Activated gamma-delta T cell treated with Interleukin-2 at 50 U/mL for 16 hours (primary cell): ENCODE measurements around the gene PHLDA1.
A peak's percentile ranks its signal among the peaks of the same experiment; 100 is the strongest.

ENCODE experiments used
- DNase-seq: peaks from one replicate; pipeline ENCODE4 v3.0.0-alpha.2; 2020

Gene PHLDA1

DNA sequence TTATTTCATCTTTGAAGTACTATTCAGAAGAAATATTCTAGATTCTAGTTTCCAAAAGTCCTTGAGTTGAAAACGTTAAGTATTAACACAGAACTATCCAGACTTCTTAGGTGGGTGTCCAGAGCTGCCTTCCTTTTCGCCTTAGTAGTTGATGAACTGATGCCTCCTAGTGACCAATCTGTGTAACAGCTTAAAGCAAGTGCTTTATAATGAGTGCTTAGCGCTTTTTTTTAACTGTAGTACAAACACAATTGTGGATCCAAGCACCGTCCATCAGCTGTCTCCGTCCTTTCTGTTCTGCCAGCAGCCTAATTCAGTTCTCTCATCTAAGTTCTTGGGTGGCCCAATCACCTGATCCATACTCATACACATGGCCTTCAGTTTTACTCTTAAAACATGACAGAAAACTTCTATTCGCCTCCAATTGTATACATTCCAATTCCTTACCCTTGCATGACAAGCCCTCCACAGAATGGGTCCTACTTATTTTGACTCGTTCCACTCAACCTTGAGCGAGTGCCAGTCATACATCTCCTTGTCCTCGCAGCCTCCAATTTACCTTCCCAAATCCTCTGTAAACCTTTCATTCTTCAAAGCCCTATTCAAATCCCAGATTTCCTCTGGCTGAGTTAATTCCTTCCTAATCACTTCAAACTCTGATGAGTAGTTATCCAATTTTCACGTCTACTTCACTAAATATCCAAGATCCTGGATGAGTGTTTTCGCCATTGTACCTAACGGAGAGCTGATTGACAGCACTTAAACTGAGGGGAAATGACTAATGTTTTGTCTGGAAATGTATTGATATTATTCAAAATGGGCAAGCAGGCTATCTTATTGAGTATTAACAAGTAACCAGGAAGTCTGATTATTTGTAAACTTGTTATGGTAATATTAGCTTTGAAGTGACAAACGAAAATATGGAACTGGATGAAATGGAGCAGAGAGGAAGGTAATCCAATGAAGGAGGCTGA lies 5.8 kb upstream of the PHLDA1 start:
- DNase-seq = peak; percentile 25

DNA sequence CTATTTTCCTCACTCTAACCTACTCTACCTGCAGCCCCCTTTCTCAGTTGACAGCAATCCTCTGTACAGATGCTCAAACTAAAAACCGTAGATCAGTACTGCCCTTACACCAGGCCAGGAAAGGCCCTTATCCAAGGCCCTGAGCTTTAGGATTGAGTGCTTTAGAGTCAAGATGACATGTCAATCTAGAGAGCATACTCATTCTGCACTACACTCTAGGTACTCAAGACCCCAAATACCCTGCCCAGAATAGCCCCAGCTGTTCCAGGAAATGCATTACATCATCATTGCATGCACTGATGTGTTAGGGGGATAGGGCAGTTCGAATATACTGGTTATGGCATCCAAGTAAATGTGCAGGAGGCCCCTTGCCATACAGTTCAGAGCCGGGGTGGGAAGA lies 3.5 kb upstream of the PHLDA1 start:
- no peak for DNase-seq

GRCh38 chr12:76033081-76034011 lies 1.8 kb upstream of the PHLDA1 start:
- no peak for DNase-seq

DNA sequence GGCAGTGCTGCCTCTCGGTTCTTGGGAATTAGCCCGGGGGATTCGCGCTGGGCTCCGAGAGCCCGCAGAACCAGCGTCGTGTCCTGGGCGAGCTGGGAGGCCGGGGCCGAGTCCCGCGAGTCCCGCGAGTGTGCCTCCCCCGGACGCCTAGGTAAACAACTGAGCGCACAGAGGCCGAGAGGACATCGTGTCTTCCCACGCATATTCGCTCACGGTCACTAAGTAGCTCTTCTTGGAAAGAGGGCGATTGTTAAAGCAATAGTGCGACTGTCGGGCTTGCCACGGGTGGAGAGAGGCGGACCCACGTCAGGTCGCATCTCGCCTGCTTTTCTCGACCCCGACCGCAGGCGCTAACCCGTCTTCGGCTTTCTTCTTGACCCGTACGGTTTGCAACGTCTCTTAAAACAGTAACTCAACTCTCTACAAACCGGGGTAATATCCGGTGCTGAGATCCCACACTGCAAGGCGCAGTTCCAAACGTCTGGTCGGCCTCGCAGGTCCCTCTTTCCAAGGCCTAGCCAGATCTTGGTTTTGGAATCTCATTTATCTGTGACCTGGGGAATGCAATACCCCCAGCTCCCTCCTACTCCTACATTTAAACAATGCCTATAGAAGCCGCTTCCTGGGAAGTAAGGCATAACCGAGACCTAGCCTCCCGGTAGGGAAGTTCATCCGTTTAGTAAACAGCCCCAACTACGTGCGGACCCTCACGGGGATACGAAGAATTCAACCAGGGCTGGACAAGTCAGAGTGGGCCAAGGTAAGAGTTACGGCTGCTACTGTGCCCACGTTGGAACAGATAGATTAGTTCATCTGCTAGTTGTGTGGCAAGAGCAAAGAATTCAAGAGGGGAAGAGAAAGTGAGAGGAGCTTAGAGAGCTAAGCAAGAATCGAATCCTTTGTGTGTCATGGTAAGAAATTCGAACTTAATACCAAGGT lies 736 bp upstream of the PHLDA1 start:
- DNase-seq = peak; percentile 25

DNA sequence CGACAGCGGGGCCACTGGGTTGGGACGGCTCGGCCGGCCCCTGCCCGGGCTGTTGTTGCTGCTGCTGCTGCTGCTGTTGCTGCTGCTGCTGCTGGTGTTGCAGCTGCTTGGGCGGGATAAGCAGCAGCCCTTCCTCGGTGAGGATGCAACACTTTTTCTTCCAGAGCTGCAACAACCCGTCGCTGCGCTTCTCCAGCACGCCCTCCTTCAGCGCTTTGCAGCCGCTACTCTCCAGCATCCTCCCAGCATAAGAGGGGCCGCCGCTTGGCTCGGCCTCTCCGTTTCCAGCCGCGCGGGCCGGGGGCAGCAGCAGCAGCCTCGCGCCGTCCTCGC lies 529 bp downstream of the PHLDA1 start:
- DNase-seq = no peak

DNA sequence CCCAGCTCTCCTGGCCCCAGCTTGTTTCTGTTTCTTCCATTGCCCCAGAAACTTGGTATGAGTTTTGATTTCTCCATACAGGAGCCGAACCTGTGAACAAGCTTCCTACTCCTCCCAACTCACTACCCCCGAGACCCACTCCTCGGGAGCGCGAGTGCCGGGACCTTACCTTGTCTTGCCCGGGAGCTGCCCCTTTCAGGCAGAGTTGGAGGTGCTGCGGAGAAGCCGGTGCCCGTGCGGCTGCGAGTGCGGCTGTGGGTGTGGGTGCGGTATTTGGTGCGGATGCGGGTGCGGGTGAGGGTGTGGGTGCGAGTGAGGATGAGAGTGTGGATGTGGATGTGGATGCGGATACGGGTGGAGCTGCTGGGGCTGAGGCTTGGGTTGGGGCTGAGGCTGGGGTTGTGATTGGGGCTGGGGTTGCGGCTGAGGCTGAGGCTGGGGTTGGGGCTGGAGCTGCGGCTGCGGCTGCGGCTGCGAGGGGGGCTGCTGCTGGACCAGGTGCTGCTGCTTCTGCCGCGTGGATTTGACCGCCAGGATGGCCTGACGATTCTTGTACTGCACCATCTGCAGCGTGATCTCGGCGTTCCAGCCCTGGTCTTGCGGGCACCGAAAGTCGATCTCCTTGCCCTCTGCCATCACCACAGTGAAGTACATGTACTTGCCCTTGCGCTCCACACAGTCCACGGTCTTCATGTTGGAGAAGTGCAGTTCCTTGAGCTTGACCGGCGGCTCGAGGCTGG lies 1.1 kb downstream of the PHLDA1 start:
- DNase-seq = peak; percentile 47

DNA sequence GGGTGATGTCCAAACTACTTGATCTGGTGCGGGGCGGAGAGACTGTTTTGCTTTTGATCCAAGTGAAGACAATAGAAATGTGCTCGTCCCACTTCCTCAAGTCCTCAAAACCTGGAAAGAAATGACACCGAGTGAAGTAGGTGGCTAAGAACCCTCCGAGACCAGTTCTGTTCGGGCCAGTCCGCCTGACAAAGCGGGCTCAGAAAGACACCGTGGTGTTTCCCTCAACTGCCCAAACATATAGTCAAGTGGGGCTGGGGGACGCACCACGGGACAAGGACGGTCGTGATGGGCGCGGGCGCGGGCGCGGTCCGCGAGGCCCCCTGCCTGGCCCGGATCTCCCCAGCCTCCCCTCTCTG lies 1.6 kb downstream of the PHLDA1 start:
- peak; percentile 15 for DNase-seq

DNA sequence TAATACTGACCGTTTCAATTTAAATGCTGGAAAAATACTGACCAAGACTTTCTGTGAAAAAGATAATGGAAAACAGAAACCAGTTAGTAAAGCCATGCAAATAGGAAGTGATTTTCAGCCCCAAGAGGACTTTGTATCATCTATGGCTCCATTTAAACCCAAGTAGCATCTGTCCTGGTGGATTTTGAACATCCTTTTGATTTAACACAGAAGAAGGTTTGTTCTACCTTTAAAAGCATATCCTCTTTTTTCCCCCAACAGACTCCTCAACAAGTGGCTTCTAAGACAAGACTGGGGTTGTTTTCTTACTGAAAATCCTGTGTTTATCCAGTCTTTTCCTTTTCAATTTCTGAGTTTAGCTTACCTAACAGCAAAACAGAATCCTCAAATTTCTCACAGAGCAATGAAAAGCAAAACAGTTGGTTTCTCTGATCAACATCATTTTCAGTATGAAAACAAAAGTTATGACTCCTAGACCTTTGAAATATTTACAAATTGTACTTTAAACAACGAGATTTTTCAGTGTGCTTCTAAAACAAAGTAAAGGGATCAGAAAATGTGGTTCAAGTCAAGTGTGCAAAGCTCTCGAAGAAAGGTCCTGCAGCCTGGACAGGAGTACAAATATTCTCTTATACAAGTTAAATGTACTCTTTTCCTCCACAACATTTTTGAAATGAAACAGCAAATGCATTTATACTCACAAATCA lies 2.9 kb downstream of the PHLDA1 start:
- DNase-seq = no peak

- DNase-seq = no peak
Observed at GRCh38 chr12:76026643-76027063, 4.9 kb downstream of the PHLDA1 start.

- no peak for DNase-seq
Observed at GRCh38 chr12:76025601-76026575, 5.7 kb downstream of the PHLDA1 start.

DNA sequence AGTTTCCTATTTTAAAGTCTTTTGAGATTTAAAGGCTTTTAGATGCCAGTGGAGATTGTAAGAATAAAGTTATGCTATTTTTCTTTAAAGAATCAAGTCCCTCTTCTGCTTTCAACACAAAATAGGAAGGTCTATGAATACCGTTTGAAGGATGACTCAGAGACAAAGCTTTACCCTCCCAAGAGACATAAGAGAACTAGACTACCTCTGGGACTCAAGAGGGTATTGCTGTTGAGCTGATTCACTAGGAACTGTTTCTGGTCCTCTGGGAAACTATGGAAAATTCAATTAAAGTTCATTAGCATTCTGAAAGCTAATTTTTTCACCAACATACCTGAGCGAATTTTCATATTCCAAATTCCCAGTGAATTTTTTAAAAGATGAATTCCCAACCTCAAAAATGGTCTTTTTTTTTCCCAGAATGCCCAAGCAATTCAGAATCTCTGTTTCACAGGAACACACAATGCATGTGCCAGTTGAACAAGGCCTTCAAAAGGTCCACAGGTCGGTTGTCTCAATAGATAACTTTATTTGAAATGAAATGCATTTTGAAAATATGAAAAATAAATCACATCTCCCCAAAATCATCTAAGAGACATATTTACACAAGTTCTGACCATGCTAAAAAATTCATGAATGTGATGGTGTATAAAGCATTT lies 6.5 kb downstream of the PHLDA1 start:
- DNase-seq = no peak

- DNase-seq = no peak
Observed at GRCh38 chr12:76024102-76024781, 7.3 kb downstream of the PHLDA1 start.

- DNase-seq = no peak
Observed at GRCh38 chr12:76023069-76023690, 8.4 kb downstream of the PHLDA1 start.

- DNase-seq = no peak
Observed at GRCh38 chr12:76022506-76022905, 9.1 kb downstream of the PHLDA1 start.

- peak; percentile 60 for DNase-seq
Observed at GRCh38 chr12:76020731-76021672, 10.6 kb downstream of the PHLDA1 start.

- DNase-seq = peak; percentile 76
Observed at GRCh38 chr12:76020281-76020680, 11.3 kb downstream of the PHLDA1 start.

GRCh38 chr12:76018672-76019071 lies 12.9 kb downstream of the PHLDA1 start:
- no peak for DNase-seq
